GM12872 (cell line): ENCODE measurements around the gene PRPSAP1.

Source experiments
- CTCF ChIP-seq: IDR thresholded peaks from 3 replicates; pipeline ENCODE4 v1.5.1; 2011; ENCODE audit warnings: low read depth, mild to moderate bottlenecking, low read length, moderate library complexity; ENCODE audit not compliant: insufficient read depth

PRPSAP1 gene

DNA sequence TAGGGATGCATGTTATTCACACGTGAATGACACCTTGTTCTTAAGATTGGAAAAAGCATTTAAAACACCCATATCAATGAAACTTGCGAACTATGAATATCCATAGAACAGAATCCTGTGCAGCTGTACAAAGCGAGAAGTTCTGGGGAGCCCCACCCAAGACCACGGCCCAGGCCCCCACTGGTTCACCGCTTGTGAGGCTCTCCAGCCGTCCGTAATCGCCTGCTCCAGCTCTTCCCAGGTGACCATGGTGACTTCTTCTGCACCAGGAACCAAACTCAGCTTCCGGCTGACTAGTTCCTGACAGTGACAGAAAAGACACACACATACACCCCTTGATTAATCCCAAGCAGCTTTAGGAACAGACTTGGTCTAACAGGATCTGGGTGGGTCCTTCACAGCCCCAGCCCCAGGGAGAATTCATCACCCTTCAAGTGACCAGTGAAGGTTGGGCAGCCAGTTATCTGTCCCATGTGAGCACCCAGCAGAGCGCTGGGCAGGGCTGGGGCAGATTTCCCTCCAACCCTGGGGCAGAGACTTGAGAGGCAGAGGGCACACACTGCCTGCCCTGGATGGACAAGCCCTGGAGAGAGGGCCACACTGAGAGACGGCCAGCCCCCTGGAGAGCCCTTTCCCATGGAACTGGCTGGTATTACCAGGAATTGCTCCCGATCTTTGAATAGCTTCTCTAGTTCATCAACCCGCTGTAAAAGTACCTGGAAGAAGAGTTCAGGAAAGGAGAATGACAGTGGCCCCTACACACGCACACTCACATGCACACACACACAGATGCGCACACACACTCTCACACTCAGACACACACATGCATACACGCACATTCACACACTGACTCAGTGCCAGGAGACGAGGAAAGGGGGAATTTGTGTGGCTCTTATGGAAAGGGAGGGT lies 49.2 kb downstream of the PRPSAP1 start:
- TF ChIP-seq CTCF = no peak

DNA sequence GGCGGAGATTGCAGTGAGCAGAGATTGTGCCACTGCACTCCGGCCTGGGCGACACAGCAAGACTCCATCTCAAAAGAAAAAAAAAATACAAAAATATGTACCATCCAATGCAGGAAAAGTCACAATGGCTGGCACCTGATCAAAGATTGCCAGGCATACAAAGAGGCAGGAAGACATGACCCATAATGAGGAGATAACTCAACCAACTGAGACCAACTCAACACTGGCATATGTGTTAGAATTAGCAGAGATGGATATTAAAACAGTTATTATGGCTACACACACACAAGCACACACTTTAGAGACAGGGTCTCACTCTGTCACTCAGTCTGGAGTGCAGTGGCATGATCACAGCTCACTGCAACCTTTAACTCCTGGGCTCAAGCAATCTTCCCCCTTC lies 56.3 kb downstream of the PRPSAP1 start:
- no peak for TF ChIP-seq CTCF

GRCh38 chr17:76296889-76297288 lies 56.8 kb downstream of the PRPSAP1 start:
- no peak for TF ChIP-seq CTCF

- no peak for TF ChIP-seq CTCF
Observed at GRCh38 chr17:76296186-76296585, 57.5 kb downstream of the PRPSAP1 start.

DNA sequence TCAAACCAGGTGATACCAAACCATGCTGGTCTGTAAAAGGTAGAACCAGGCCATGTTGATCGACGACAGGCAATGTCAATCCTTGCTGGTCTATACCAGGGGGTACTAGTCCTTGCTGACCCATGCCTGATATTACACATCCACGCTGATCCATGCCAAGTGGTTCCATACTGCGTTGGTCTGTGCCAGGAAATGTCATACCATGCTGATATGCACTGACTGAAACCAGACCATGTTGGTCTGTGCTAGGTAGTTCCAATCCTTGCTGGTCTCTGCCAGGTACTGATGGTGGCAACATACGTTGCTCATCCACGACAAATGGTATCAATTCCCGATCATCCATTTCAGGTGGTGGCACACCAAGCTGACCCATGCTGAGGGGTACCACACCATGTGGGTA lies 60.6 kb downstream of the PRPSAP1 start:
- no peak for TF ChIP-seq CTCF

DNA sequence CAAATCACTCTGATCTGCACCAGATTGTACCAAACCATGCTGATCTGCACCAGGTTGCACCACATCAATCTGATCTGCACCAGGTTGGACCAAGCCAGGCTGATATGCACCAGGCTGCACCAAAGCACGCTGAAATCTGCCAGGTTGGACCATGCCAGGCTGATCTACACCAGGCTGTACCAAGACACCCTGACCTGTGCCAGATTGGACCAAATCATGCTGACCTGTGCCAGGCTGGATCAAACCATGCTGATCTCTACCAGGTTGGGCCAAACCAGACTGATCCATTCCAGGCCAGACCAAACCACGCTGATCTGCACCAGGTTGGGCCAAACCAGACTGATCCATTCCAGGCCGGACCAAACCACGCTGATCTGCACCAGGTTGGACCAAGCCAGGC lies 61.1 kb downstream of the PRPSAP1 start:
- no peak for TF ChIP-seq CTCF

DNA sequence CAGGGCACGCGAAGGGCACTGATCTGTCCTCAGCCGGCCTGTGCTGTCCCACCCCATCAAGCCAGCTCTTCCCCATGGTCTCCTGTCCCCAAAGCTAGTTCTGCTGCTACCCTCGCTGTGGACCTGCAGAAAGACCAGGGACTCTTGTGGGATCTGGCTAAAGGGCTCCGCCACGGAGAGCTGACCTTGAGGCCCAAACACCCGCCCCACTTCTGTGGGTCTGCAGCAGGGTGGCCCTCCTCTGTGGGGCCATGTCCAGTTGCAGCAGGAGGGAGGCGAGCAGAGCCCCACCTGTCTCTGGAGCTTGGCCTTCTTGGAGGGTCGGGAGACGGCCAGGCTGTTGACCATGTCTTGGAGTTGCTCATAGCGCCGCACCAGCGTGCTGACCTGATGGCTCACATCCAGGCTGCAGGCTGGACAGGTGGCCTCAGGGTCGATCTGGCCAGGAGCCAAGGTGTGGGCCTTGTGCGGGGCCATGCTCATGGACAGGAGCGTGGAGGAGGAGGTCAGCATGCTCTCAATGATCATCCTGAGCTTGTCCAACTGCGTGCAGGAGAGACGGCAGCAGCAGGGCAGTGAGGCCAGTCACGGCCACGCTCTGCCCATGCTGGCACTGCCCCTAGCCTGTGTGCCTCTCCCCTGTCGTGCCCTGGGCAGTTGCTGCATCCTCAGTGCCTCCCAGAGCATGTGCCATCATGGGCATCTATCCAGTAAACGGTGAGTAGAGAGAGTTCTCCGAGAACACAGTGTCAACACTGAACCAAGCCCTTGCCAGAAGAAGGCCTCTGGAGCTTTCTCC lies 71.9 kb downstream of the PRPSAP1 start:
- no peak for TF ChIP-seq CTCF
